ENCODE results near the gene PHTF2.

DNA sequence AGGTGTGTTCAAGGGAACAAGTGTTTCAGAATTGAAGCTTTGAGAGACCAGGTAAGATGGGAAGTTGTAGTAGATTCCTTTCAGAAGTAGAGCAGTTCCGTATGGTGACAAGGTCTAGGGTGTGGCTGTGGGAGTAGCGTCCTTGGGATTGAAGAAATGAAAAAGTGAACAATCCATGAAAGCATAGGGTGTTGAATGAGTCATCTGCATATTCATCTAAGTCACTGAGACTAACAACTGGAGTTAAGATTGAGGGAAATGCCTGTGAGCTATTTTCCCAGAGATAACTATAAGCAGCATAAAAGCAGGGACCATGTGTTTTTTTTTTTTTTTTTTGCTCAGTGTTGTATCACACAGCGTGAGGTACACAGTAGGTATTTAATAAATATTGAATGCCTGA is 134.8 kb downstream of the PHTF2 start:
- TF ChIP-seq CTCF (IDR thresholded peaks at IDR 0.05; ENCODE audit: low read length), result no peak
- TF ChIP-seq EZH2 (IDR thresholded peaks at IDR 0.05; ENCODE audit: borderline replicate concordance, low read length), result no peak
